Endothelial cell (in vitro differentiated cells): ENCODE measurements around the gene TMEM121B. TPM values are rescaled to one million over a fixed set of nuclear protein-coding genes. Genes with fewer than 3 reads are reported as not detected.

Source experiments
- DNase-seq: peaks from one replicate; pipeline ENCODE4 v3.0.0; 2021; ENCODE audit warnings: low spot score
- H3K27ac Mint-ChIP-seq: one replicate; pipeline ENCODE4 v1.8.0; 2021; ENCODE audit warnings: mixed read lengths, inconsistent platforms; ENCODE audit not compliant: unreplicated experiment
- H3K27me3 Mint-ChIP-seq: one replicate; pipeline ENCODE4 v1.8.0; 2021; ENCODE audit warnings: mild to moderate bottlenecking, moderate library complexity, mixed read lengths, inconsistent platforms; ENCODE audit not compliant: unreplicated experiment
- H3K36me3 Mint-ChIP-seq: one replicate; pipeline ENCODE4 v1.8.0; 2021; ENCODE audit warnings: mild to moderate bottlenecking, low read depth, mixed read lengths, inconsistent platforms; ENCODE audit not compliant: unreplicated experiment
- H3K4me1 Mint-ChIP-seq: one replicate; pipeline ENCODE4 v1.8.0; 2021; ENCODE audit warnings: mild to moderate bottlenecking, mixed read lengths, inconsistent platforms; ENCODE audit not compliant: unreplicated experiment
- H3K4me3 Mint-ChIP-seq: one replicate; pipeline ENCODE4 v1.8.0; 2021; ENCODE audit warnings: mild to moderate bottlenecking, mixed read lengths, inconsistent platforms; ENCODE audit not compliant: unreplicated experiment
- H3K9me3 Mint-ChIP-seq: one replicate; pipeline ENCODE4 v1.8.0; 2021; ENCODE audit warnings: mixed read lengths, inconsistent platforms; ENCODE audit not compliant: unreplicated experiment
- CTCF ChIP-seq: fragments of 200-600 bp; sonication (generic); IDR thresholded peaks from one replicate; pipeline ENCODE4 v1.5.0; 2021; ENCODE audit warnings: antibody characterized with exemption; ENCODE audit not compliant: unreplicated experiment
- total RNA-seq: library from RNA; stranded (reverse); fragmentation: NEBNext Ultra II Directional; extraction: Animal tissue kit (Norgen Biotek cat#: 25700); gene quantifications from one replicate; pipeline ENCODE4 v1.2.1, GENCODE V29; 2021; ENCODE audit not compliant: unreplicated experiment

TMEM121B gene
- total RNA-seq, 1 donor from 2014 or later: 62.2 TPM

DNA sequence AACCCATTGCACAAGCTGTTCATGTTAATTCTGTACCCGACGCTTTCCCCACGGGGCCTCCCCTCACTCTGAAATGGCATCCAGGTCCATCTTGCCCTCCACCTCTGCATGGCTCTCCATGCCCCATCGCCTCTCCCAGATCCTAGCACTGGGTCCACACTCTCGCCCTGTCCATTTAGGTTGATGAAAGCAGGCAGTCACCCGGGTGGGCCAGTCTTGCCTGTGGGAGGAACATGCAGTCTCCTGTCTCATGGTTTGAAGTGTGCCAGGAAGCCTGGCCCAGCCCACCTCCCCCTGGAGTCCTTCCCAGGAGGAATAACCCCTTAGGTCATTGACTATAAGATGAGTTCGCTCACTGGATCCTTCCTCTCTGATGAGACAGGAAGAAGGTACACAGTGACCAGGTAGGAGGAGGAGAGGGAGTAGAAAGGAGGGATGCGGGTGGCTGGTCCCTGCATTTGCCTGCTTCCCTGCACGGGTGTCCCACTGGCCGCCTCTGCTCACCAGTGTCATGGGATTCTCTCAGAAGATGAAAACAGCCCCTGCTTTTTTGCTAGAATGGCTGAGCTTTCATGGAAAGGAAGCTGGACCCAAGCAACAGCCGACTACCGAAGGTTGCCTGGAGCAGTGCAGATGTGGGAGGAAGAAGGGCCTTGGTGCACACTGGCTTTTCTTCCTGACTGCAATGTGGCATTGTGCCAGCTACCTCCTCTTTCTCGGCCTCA lies 6.8 kb downstream of the TMEM121B start:
- H3K27me3 Mint-ChIP-seq: peaks cover 22% of the 10 kb centered on the region
- H3K4me1 Mint-ChIP-seq: peaks cover 60% of the 10 kb centered on the region
- peaks cover 30% of the 10 kb centered on the region for H3K36me3 Mint-ChIP-seq
- H3K27ac Mint-ChIP-seq: peak overlapping the region; percentile 33
- no peak overlapping the region for H3K4me3 Mint-ChIP-seq
- no peaks in the 10 kb centered on the region for H3K9me3 Mint-ChIP-seq
- DNase-seq: no peak
- no peak for TF ChIP-seq CTCF

GRCh38 chr22:17113600-17113999 lies 7.6 kb downstream of the TMEM121B start:
- no peak overlapping the region for H3K4me3 Mint-ChIP-seq
- H3K9me3 Mint-ChIP-seq: no peaks in the 10 kb centered on the region
- no peak for DNase-seq

DNA sequence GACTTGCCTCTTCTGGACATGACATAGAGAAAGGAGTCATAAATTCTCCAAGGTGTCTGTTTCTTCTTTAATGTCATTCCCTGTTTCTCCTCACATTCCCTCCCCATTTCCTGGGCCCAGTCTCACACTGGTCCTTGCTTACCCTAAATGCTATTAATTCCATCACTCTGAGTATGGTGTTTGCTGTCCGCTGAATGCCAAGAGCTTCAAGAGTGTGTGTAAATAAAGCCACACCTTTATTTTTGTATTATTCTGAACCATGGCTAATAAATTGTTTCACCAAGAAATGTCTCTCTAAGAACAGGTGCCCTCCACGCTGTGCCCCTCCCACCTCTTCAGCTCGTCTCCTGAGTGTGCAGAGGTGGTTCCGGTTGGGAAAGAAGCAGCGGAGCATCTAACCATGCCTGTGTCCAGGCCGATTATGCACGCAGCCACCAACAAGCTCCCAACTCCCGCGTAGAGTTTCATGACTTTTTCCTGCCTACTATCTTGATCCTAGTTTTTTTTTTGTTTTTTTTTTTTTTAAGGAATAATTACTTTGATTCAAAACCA lies 8.6 kb downstream of the TMEM121B start:
- no peaks in the 10 kb centered on the region for H3K9me3 Mint-ChIP-seq
- no peak overlapping the region for H3K27ac Mint-ChIP-seq
- TF ChIP-seq CTCF: no peak
- peaks cover 12% of the 10 kb centered on the region for H3K27me3 Mint-ChIP-seq
- no peak for DNase-seq
- no peak overlapping the region for H3K4me3 Mint-ChIP-seq
- H3K4me1 Mint-ChIP-seq: peaks cover 45% of the 10 kb centered on the region
- peaks cover 24% of the 10 kb centered on the region for H3K36me3 Mint-ChIP-seq

More at GRCh38 chr22:17113600-17113999, 7.6 kb downstream of the TMEM121B start:
- H3K4me1 Mint-ChIP-seq: peaks cover 55% of the 10 kb centered on the region
- peaks cover 26% of the 10 kb centered on the region for H3K36me3 Mint-ChIP-seq
- TF ChIP-seq CTCF: no peak
- H3K27me3 Mint-ChIP-seq: peaks cover 18% of the 10 kb centered on the region
- H3K27ac Mint-ChIP-seq: no peak overlapping the region

- peaks cover 29% of the 10 kb centered on the region for H3K4me1 Mint-ChIP-seq
- no peak for DNase-seq
These were observed 10.2 kb downstream of the TMEM121B start for GRCh38 chr22:17110791-17111550.

More at GRCh38 chr22:17110791-17111550, 10.2 kb downstream of the TMEM121B start:
- no peak for TF ChIP-seq CTCF
- no peaks in the 10 kb centered on the region for H3K9me3 Mint-ChIP-seq
- peak overlapping the region; percentile 48 for H3K27ac Mint-ChIP-seq
- peaks cover 30% of the 10 kb centered on the region for H3K36me3 Mint-ChIP-seq
- H3K4me3 Mint-ChIP-seq: no peak overlapping the region
- peaks cover 17% of the 10 kb centered on the region for H3K27me3 Mint-ChIP-seq
